ENCODE measurements around the gene PHF2.
A peak's percentile ranks its signal among the peaks of the same experiment; 100 is the strongest.

The PHF2 gene

GRCh38 chr9:93678199-93679019, 102.0 kb downstream of the PHF2 start:
- no peak for DNase-seq (ENCODE audit: low spot score)

GRCh38 chr9:93679536-93680442, 103.4 kb downstream of the PHF2 start:
- no peak for DNase-seq (ENCODE audit: low spot score)

- no peak for DNase-seq (ENCODE audit: low spot score)
Observed at GRCh38 chr9:93680443-93681268, 104.3 kb downstream of the PHF2 start.

- DNase-seq (ENCODE audit: low spot score): no peak
Observed at GRCh38 chr9:93681269-93682154, 105.1 kb downstream of the PHF2 start.

- DNase-seq (ENCODE audit: low spot score): peak; percentile 32
Observed at GRCh38 chr9:93682155-93682968, 106.0 kb downstream of the PHF2 start.

- no peak for DNase-seq (ENCODE audit: low spot score)
Observed at GRCh38 chr9:93683331-93684134, 107.1 kb downstream of the PHF2 start.

GRCh38 chr9:93684161-93684765, 107.9 kb downstream of the PHF2 start:
- no peak for DNase-seq (ENCODE audit: low spot score)

GRCh38 chr9:93684806-93685543, 108.6 kb downstream of the PHF2 start:
- DNase-seq (ENCODE audit: low spot score): no peak

GRCh38 chr9:93686127-93686879, 109.9 kb downstream of the PHF2 start:
- no peak for DNase-seq (ENCODE audit: low spot score)

GRCh38 chr9:93686880-93687236, 110.5 kb downstream of the PHF2 start:
- no peak for DNase-seq (ENCODE audit: low spot score)

- no peak for DNase-seq (ENCODE audit: low spot score)
Observed at GRCh38 chr9:93690618-93691017, 114.2 kb downstream of the PHF2 start.

GRCh38 chr9:93693129-93693528, 116.7 kb downstream of the PHF2 start:
- DNase-seq (ENCODE audit: low spot score): no peak

- no peak for DNase-seq (ENCODE audit: low spot score)
Observed at GRCh38 chr9:93697352-93698139, 121.2 kb downstream of the PHF2 start.

- no peak for DNase-seq (ENCODE audit: low spot score)
Observed at GRCh38 chr9:93698140-93698908, 121.9 kb downstream of the PHF2 start.

- no peak for DNase-seq (ENCODE audit: low spot score)
Observed at GRCh38 chr9:93699650-93700049, 123.3 kb downstream of the PHF2 start.
